Left ventricle myocardium superior (tissue), 1 donor: ENCODE results near the gene PAX9. TPM values are rescaled to one million over a fixed set of nuclear protein-coding genes. Genes with fewer than 3 reads are reported as not detected.
"Not testable (repeated sequence)": the region's sequence is repeated elsewhere in the genome, so short reads cannot be mapped to it uniquely, and the experiment has no call there.

Experiments
- ATAC-seq: fragments of 200-7000 bp; cut with Tn5 transposase; one replicate; pipeline ENCODE4 v1.9.1; 2020; ENCODE audit warnings: mild to moderate bottlenecking, moderate library complexity
- DNase-seq: peaks from one replicate; pipeline ENCODE4 v3.0.0-alpha.2; 2020
- intact Hi-C: fragments of 100-400 bp; cut with micrococcal nuclease; formaldehyde crosslinking; loops from one replicate; pipeline ENCODE4 v1.11.0; 2022
- total RNA-seq: library from RNA; stranded (reverse); fragmentation: NEBNext Ultra II Directional; extraction: Animal tissue kit (Norgen Biotek cat#: 25700); gene quantifications from one replicate; pipeline ENCODE4 v1.2.1, GENCODE V29; 2021
- donor health status: DM: no; HTN: yes; CAD: no; lungs with severe emphysema.

Gene PAX9
- total RNA-seq, 1 donor from 2014 or later: not detected

GRCh38 chr14:36666416-36667206 lies 5.0 kb downstream of the PAX9 start:
- intact Hi-C loops: no loop called here
- ATAC-seq (no peak), DNase-seq (no peak)

GRCh38 chr14:36667679-36668078 lies 6.0 kb downstream of the PAX9 start:
- ATAC-seq (no peak), DNase-seq (no peak)
- intact Hi-C loops: no loop called here

GRCh38 chr14:36671149-36671548 lies 9.5 kb downstream of the PAX9 start:
- intact Hi-C loops: no loop called here
- no peak for ATAC-seq
- DNase-seq: no peak

- intact Hi-C loops: no loop called here
- no peak for DNase-seq
- ATAC-seq: no peak
Measured at GRCh38 chr14:36672095-36672494, 10.4 kb downstream of the PAX9 start.

- ATAC-seq: no peak
- DNase-seq: no peak
- intact Hi-C loops: no loop called here
Measured at GRCh38 chr14:36674659-36675058, 13.0 kb downstream of the PAX9 start.

GRCh38 chr14:36675581-36675980 lies 13.9 kb downstream of the PAX9 start:
- ATAC-seq (no peak), DNase-seq (no peak)
- intact Hi-C loops: no loop called here

- intact Hi-C loops: no loop called here
- no peak for ATAC-seq
Measured at GRCh38 chr14:36676236-36676635, 14.6 kb downstream of the PAX9 start.

GRCh38 chr14:36682338-36682737 lies 20.7 kb downstream of the PAX9 start:
- ATAC-seq: no peak
- DNase-seq: no peak
- intact Hi-C loops: no loop called here

More at GRCh38 chr14:36676236-36676635, 14.6 kb downstream of the PAX9 start:
- no peak for DNase-seq

GRCh38 chr14:36683083-36683724 lies 21.5 kb downstream of the PAX9 start:
- ATAC-seq (no peak), DNase-seq (no peak)
- intact Hi-C loops: no loop called here

- ATAC-seq: no peak
Measured at GRCh38 chr14:36684946-36685345, 23.3 kb downstream of the PAX9 start.

GRCh38 chr14:36690311-36691040 lies 28.8 kb downstream of the PAX9 start:
- intact Hi-C loops: no loop called here

More at GRCh38 chr14:36684946-36685345, 23.3 kb downstream of the PAX9 start:
- no peak for DNase-seq
- intact Hi-C loops: no loop called here

GRCh38 chr14:36699420-36699819 lies 37.8 kb downstream of the PAX9 start:
- not testable (repeated sequence) for ATAC-seq

More at GRCh38 chr14:36690311-36691040, 28.8 kb downstream of the PAX9 start:
- DNase-seq (no peak), ATAC-seq (no peak)

GRCh38 chr14:36700651-36701050 lies 39.0 kb downstream of the PAX9 start:
- ATAC-seq (no peak), DNase-seq (no peak)
- intact Hi-C loops: no loop called here

More at GRCh38 chr14:36699420-36699819, 37.8 kb downstream of the PAX9 start:
- DNase-seq, intact Hi-C loops: not testable (repeated sequence)

- no peak for ATAC-seq
- no peak for DNase-seq
- intact Hi-C loops: no loop called here
Measured at GRCh38 chr14:36701132-36701531, 39.5 kb downstream of the PAX9 start.

- ATAC-seq: no peak
Measured at GRCh38 chr14:36702474-36702873, 40.8 kb downstream of the PAX9 start.

GRCh38 chr14:36707570-36707969 lies 45.9 kb downstream of the PAX9 start:
- ATAC-seq: no peak
- intact Hi-C loops: no loop called here
- DNase-seq: no peak

More at GRCh38 chr14:36702474-36702873, 40.8 kb downstream of the PAX9 start:
- no peak for DNase-seq
- intact Hi-C loops: no loop called here

GRCh38 chr14:36713960-36714703 lies 52.5 kb downstream of the PAX9 start:
- ATAC-seq: no peak
- intact Hi-C loops: no loop called here
- DNase-seq: no peak

- DNase-seq (no peak), ATAC-seq (no peak)
- intact Hi-C loops: no loop called here
Measured at GRCh38 chr14:36716614-36717184, 55.0 kb downstream of the PAX9 start.

GRCh38 chr14:36717363-36717762 lies 55.7 kb downstream of the PAX9 start:
- intact Hi-C loops: no loop called here
- no peak for ATAC-seq
- DNase-seq: no peak
